Measurements from ENCODE around the gene TAF11. TPM values are rescaled to one million over a fixed set of nuclear protein-coding genes. Genes with fewer than 3 reads are reported as not detected.
"Not testable (repeated sequence)": the region's sequence is repeated elsewhere in the genome, so short reads cannot be mapped to it uniquely, and the experiment has no call there.

TAF11 gene, protein sequence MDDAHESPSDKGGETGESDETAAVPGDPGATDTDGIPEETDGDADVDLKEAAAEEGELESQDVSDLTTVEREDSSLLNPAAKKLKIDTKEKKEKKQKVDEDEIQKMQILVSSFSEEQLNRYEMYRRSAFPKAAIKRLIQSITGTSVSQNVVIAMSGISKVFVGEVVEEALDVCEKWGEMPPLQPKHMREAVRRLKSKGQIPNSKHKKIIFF
- 15.8 and 24.2 TPM in 2 replicates for total RNA-seq

GRCh38 chr6:34887753-34888513, at the start of gene TAF11:
Gene TAF11, minus strand, starts transcription at chr6:34888042. Its CDS starts 85 bp downstream, at chr6:34887957.
- peak; percentile 97 for DNase-seq (ENCODE audit: low read depth)
- TF ChIP-seq CTCF (IDR thresholded peaks at IDR 0.05; ENCODE audit: insufficient read depth, low read depth, low read length) = no peak
- H3K4me3 ChIP-seq (ENCODE audit: low read depth, low read length) = peak within 1 kb of the TSS; percentile 99

- DNase-seq (ENCODE audit: low read depth) = peak; percentile 26
- no peak overlapping the region for H3K4me3 ChIP-seq (ENCODE audit: low read depth, low read length)
- no peak for TF ChIP-seq CTCF (IDR thresholded peaks at IDR 0.05; ENCODE audit: insufficient read depth, low read depth, low read length)
Measured at GRCh38 chr6:34934516-34934915, 46.7 kb upstream of the TAF11 start.

DNA sequence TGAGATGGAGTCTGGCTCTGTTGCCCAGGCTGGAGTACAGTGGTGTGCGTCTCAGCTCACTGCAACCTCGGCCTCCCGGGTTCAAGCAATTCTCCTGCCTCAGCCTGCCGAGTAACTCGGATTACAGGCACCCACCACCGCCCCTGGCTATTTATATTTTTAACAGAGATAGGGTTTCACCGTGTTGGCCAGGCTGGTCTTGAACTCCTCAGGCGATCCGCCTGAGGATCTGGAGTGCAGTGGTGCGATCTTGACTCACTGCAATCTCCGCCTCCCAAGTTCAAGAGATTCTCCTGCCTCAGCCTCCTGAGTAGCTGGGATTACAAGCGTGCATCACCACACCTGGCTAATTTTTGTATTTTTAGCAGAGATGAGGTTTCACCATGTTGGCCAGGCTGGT, 44.4 kb upstream of the TAF11 start:
- DNase-seq (ENCODE audit: low read depth); H3K4me3 ChIP-seq (ENCODE audit: low read depth, low read length): not testable (repeated sequence)

- no peak overlapping the region for H3K4me3 ChIP-seq (ENCODE audit: low read depth, low read length)
- DNase-seq (ENCODE audit: low read depth) = no peak
- no peak for TF ChIP-seq CTCF (IDR thresholded peaks at IDR 0.05; ENCODE audit: insufficient read depth, low read depth, low read length)
Measured at GRCh38 chr6:34930221-34930620, 42.4 kb upstream of the TAF11 start.

- DNase-seq (ENCODE audit: low read depth) = no peak
- TF ChIP-seq CTCF (IDR thresholded peaks at IDR 0.05; ENCODE audit: insufficient read depth, low read depth, low read length) = no peak
- no peak overlapping the region for H3K4me3 ChIP-seq (ENCODE audit: low read depth, low read length)
Measured at GRCh38 chr6:34929241-34929978, 41.6 kb upstream of the TAF11 start.

DNA sequence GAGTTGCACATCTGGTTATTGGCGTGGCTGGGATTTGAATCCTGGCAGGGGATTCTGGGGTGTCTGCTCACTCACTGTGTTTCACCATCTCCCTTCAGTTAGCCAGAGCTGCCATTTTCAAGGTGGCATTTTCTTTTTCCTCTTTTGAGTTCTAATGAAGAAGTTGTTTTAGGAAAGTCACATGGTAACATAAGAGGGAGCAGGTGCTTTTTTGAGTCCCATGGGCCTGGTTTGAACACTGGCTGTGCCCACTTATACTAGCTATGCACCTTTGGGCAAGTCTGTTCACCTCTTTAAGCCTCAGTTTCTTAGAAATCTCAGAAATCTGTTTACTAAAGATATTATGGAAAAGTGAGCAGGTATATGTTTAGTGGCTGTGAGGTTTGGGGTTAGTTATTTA, 40.9 kb upstream of the TAF11 start:
- DNase-seq (ENCODE audit: low read depth) = no peak
- no peak for TF ChIP-seq CTCF (IDR thresholded peaks at IDR 0.05; ENCODE audit: insufficient read depth, low read depth, low read length)
- H3K4me3 ChIP-seq (ENCODE audit: low read depth, low read length) = no peak overlapping the region

DNA sequence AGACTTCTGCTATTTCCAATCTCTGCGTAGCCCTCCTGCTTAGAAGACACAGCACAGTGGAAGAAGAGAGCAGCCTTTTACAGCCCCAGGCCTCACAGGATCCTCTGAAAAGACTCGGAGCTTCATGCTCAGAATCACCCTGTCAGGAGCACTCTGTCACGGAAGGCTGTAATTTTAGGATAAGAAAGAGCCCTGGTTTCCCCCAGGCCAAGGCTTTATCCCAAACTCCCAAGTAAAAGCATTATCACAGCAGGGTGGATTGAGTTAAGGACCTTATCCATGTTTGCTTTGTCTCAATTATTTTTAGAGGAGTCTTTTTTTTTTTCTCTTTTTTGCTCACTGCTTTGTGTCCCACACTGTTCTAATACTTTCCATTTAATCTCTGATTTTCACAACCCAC, 40.4 kb upstream of the TAF11 start:
- H3K4me3 ChIP-seq (ENCODE audit: low read depth, low read length) = no peak overlapping the region
- no peak for DNase-seq (ENCODE audit: low read depth)
- no peak for TF ChIP-seq CTCF (IDR thresholded peaks at IDR 0.05; ENCODE audit: insufficient read depth, low read depth, low read length)

Data from fibroblast of villous mesenchyme (primary cell).